HEK293T (cell line): ENCODE results near the gene CEP350.

Experiments used
- CTBP1 ChIP-seq: fragments of 450-650 bp; IDR thresholded peaks from 2 replicates; pipeline ENCODE4 v1.6.1; 2016; ENCODE audit warnings: borderline replicate concordance
- FOXA1 ChIP-seq: fragments of 450-650 bp; IDR thresholded peaks from 2 replicates; pipeline ENCODE4 v1.6.1; 2016; ENCODE audit warnings: mild to moderate bottlenecking
- PKNOX1 ChIP-seq: fragments of 450-650 bp; IDR thresholded peaks from 2 replicates; pipeline ENCODE4 v1.6.1; 2016

GRCh38 chr1:180085331-180085730, 130.7 kb downstream of the CEP350 start:
- TF ChIP-seq CTBP1 (no peak), PKNOX1 (no peak), FOXA1 (no peak)
